Smooth muscle cell (in vitro differentiated cells): ENCODE data around the gene DNAJC15. TPM values are rescaled to one million over a fixed set of nuclear protein-coding genes. Genes with fewer than 3 reads are reported as not detected.
"Not testable (repeated sequence)": the region's sequence is repeated elsewhere in the genome, so short reads cannot be mapped to it uniquely, and the experiment has no call there.

Experiments
- DNase-seq: peaks from one replicate; lab custom pipeline; 2025; ENCODE audit not compliant: unreplicated experiment; lab: John Stamatoyannopoulos, UW
- H2AFZ ChIP-seq: fragments of 200-600 bp; sonication (generic); 2 replicates; pipeline ENCODE4 v1.6.0; 2016; ENCODE audit warnings: antibody characterized with exemption, low read depth, mild to moderate bottlenecking
- H3F3A ChIP-seq: fragments of 200-600 bp; sonication (generic); 2 replicates; pipeline ENCODE4 v1.6.0; 2017; ENCODE audit warnings: antibody characterized with exemption, low read depth
- H3K27ac ChIP-seq: fragments of 200-600 bp; sonication (generic); 2 replicates; pipeline ENCODE4 v1.5.1; 2016; ENCODE audit warnings: low read depth, mild to moderate bottlenecking
- H3K27me3 ChIP-seq: fragments of 200-600 bp; sonication (generic); 2 replicates; pipeline ENCODE4 v1.6.1; 2016; ENCODE audit warnings: low read depth, mild to moderate bottlenecking
- H3K36me3 ChIP-seq: fragments of 200-600 bp; sonication (generic); 2 replicates; pipeline ENCODE4 v1.5.1; 2016; ENCODE audit warnings: low read depth
- H3K4me1 ChIP-seq: fragments of 200-600 bp; sonication (generic); 2 replicates; pipeline ENCODE4 v1.5.1; 2016; ENCODE audit warnings: low read depth
- H3K4me2 ChIP-seq: fragments of 200-600 bp; sonication (generic); 2 replicates; pipeline ENCODE4 v1.6.0; 2016; ENCODE audit warnings: mild to moderate bottlenecking
- H3K4me3 ChIP-seq: fragments of 200-600 bp; sonication (generic); 2 replicates; pipeline ENCODE4 v1.5.1; 2016; ENCODE audit warnings: mild to moderate bottlenecking
- H3K79me2 ChIP-seq: fragments of 200-600 bp; sonication (generic); 2 replicates; pipeline ENCODE4 v1.6.0; 2016; ENCODE audit warnings: low read depth, mild to moderate bottlenecking
- H3K9ac ChIP-seq: fragments of 200-600 bp; sonication (generic); 2 replicates; pipeline ENCODE4 v1.6.0; 2016; ENCODE audit warnings: low read depth
- H3K9me3 ChIP-seq: fragments of 200-600 bp; sonication (generic); replicated peaks from 2 replicates; pipeline ENCODE4 v1.5.1; 2016; ENCODE audit warnings: low read depth
- H4K20me1 ChIP-seq: fragments of 200-600 bp; sonication (generic); 2 replicates; pipeline ENCODE4 v1.6.0; 2016; ENCODE audit warnings: low read depth
- WGBS: methylation state at CpG from one replicate; pipeline ENCODE4 v1.1.7; 2016; ENCODE audit warnings: low lambda C conversion rate; 5-methylcytosine and 5-hydroxymethylcytosine counted together
- polyA plus RNA-seq: library from polyadenylated mRNA; unstranded; fragments of >200 nt; fragmentation: Nextera tagmentation; extraction: Ambion mirVana; gene quantifications from 2 replicates; pipeline ENCODE4 v1.2.1, GENCODE V29; 2016
- total RNA-seq: library from RNA; depleted of rRNA; stranded (reverse); fragments of >200 nt; gene quantifications from 2 replicates; pipeline ENCODE4 v1.2.3, GENCODE V29; 2014
- TF ChIP-seq, protein P1 (sequence below): fragments of 200-600 bp; sonication (generic); IDR thresholded peaks from 2 replicates; pipeline ENCODE4 v1.5.1; 2017; ENCODE audit warnings: borderline replicate concordance, mild to moderate bottlenecking, antibody characterized with exemption; ENCODE audit not compliant: insufficient read depth, poor library complexity, severe bottlenecking

Gene DNAJC15
- total and polyA plus RNA-seq, 2 experiments from 2014 or later: 4.4 to 6.9 TPM

DNA sequence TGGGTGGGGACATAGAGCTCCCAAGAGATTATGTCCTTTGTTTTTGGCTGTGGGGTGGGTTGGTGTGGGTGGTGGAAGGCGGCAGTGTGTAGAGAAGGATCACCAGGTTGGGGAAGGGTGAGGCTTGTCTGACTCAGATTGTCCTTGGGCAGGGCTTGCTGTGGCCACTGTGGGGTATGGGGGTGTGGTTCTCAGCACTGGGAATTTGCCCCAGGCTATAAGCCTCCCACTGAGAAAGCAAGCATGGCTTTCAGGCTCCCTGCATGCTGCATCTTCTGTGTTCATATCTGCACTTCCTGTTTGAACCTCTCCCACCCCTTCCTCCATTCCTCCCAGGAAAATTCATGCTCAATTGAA is 34.9 kb downstream of the DNAJC15 start:
- 7% methylated on average over 1 of the region's 1 CpG for WGBS
- peaks cover 71% of the 10 kb centered on the region for H3K4me1 ChIP-seq
- H3K36me3 ChIP-seq: no peaks in the 10 kb centered on the region
- TF ChIP-seq, protein P1, sequence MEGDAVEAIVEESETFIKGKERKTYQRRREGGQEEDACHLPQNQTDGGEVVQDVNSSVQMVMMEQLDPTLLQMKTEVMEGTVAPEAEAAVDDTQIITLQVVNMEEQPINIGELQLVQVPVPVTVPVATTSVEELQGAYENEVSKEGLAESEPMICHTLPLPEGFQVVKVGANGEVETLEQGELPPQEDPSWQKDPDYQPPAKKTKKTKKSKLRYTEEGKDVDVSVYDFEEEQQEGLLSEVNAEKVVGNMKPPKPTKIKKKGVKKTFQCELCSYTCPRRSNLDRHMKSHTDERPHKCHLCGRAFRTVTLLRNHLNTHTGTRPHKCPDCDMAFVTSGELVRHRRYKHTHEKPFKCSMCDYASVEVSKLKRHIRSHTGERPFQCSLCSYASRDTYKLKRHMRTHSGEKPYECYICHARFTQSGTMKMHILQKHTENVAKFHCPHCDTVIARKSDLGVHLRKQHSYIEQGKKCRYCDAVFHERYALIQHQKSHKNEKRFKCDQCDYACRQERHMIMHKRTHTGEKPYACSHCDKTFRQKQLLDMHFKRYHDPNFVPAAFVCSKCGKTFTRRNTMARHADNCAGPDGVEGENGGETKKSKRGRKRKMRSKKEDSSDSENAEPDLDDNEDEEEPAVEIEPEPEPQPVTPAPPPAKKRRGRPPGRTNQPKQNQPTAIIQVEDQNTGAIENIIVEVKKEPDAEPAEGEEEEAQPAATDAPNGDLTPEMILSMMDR: no peak
- no peaks in the 10 kb centered on the region for H3K27me3 ChIP-seq
- no peaks in the 10 kb centered on the region for H4K20me1 ChIP-seq
- H3F3A ChIP-seq: peaks cover 36% of the 10 kb centered on the region
- H3K27ac ChIP-seq: peak overlapping the region; percentile 88
- H2AFZ ChIP-seq: no peak overlapping the region
- H3K9me3 ChIP-seq: no peaks in the 10 kb centered on the region
- peak overlapping the region; percentile 71 for H3K9ac ChIP-seq
- H3K4me3 ChIP-seq: peak overlapping the region; percentile 60
- H3K79me2 ChIP-seq: peaks cover 10% of the 10 kb centered on the region
- H3K4me2 ChIP-seq: peak overlapping the region; percentile 90
- no peak for DNase-seq

DNA sequence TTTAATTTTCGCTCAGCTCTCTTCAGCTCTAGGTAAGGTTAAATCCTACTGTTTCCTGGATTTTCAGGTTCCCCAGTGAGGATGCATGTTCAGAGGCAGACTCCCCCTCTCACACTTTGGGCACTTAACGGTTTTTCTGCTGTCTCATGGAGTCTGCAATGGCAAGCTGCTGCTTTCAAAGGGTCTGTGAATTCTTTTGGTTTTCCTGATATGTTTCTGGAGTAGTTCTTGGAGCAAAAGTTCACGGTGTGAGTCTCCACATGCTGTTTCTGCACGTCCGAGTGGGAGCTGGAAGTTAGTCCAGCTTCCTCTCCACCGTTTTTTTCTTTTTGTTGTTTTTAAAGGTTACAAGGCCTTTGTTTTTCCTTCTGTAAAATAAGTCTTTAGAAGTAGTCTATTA is 35.4 kb downstream of the DNAJC15 start:
- Histone ChIP-seq H3K4me1 (peaks cover 67% of the 10 kb centered on the region), H2AFZ (no peak overlapping the region), H3F3A (peaks cover 35% of the 10 kb centered on the region), H3K4me3 (peak overlapping the region; percentile 25), H3K36me3 (no peaks in the 10 kb centered on the region), H4K20me1 (no peaks in the 10 kb centered on the region), H3K27me3 (no peaks in the 10 kb centered on the region), H3K27ac (peak overlapping the region; percentile 88), H3K9me3 (no peaks in the 10 kb centered on the region), H3K79me2 (peaks cover 10% of the 10 kb centered on the region), H3K9ac (no peak overlapping the region), H3K4me2 (peak overlapping the region; percentile 90)
- TF ChIP-seq, protein P1: no peak
- no peak for DNase-seq
- WGBS: 28% methylated on average over 6 of the region's 6 CpGs

DNA sequence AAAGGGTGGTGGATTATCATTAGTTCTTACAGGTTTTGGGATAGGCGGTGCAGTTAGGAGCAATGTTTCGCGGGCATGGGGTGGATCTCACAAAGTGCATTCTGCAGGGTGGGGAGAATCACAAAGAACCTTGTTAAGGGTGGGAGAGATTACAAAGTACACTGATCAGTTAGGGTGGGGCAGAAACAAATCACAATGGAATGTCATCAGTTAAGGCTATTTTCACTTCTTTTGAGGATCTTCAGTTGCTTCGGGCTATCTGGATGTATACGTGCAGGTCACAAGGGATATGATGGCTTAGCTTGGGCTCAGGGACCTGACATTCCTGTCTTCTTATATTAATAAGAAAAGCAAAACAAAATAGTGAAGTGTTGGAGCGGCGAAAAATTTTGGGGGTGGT is 36.4 kb downstream of the DNAJC15 start:
- Histone ChIP-seq H3F3A (peaks cover 26% of the 10 kb centered on the region), H3K27ac (peak overlapping the region; percentile 88), H3K79me2 (peaks cover 10% of the 10 kb centered on the region), H3K4me2 (peak overlapping the region; percentile 90), H3K4me1 (peaks cover 57% of the 10 kb centered on the region)
- not testable (repeated sequence) for H3K36me3 ChIP-seq, H2AFZ ChIP-seq, H3K9me3 ChIP-seq, H3K4me3 ChIP-seq, H4K20me1 ChIP-seq, DNase-seq, H3K9ac ChIP-seq, H3K27me3 ChIP-seq
- WGBS: 81% methylated on average over 7 of the region's 7 CpGs

DNA sequence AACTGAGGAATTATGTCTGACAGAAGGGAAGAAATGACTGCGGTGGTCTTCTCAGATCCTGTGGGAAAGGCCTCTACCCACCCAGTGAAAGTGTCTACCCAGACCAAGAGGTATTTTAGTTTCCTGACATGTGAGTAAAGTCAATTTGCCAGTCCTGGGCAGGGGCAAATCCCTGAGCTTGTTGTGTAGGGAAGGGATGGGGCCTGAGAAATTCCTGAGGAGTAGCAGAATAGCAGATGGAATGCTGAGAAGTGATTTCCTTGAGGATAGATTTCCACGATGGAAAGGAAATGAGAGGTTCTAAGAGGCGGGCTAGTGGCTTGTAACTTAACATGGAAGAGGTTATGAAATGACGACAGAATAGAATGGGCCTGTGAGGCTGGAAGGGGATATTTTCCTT is 37.4 kb downstream of the DNAJC15 start:
- Histone ChIP-seq H3K4me1 (peaks cover 49% of the 10 kb centered on the region), H3K4me2 (peak overlapping the region; percentile 20), H3K27ac (peak overlapping the region; percentile 88), H3F3A (peaks cover 18% of the 10 kb centered on the region), H3K79me2 (peaks cover 15% of the 10 kb centered on the region)
- WGBS: 32% methylated on average over 4 of the region's 4 CpGs
- not testable (repeated sequence) for H2AFZ ChIP-seq, DNase-seq, H3K36me3 ChIP-seq, H3K4me3 ChIP-seq, H3K27me3 ChIP-seq, H3K9ac ChIP-seq, H4K20me1 ChIP-seq, H3K9me3 ChIP-seq
